Neural progenitor cell (in vitro differentiated cells): ENCODE data around the gene AJUBA.

Experiments
- CTCF ChIP-seq: fragments of 200-600 bp; sonication (generic); IDR thresholded peaks from 2 replicates; pipeline ENCODE4 v1.5.1; 2017; ENCODE audit warnings: antibody characterized with exemption, mild to moderate bottlenecking
- EZH2 ChIP-seq: fragments of 200-600 bp; sonication (generic); IDR thresholded peaks from 2 replicates; pipeline ENCODE4 v1.6.1; 2017; ENCODE audit warnings: antibody characterized with exemption, mild to moderate bottlenecking, moderate library complexity
- EZH2phosphoT487 ChIP-seq: fragments of 200-600 bp; sonication (generic); IDR thresholded peaks from 2 replicates; pipeline ENCODE4 v1.6.1; 2017; ENCODE audit warnings: antibody characterized with exemption

- TF ChIP-seq CTCF (peak; percentile 95), EZH2phosphoT487 (no peak), EZH2 (no peak)
These were observed 4.2 kb upstream of the AJUBA start for GRCh38 chr14:22986508-22987054.
